HepG2 (cell line): ENCODE data around the gene METTL26. TPM values are rescaled to one million over a fixed set of nuclear protein-coding genes. Genes with fewer than 3 reads are reported as not detected.

Experiments
- ELF1 ChIP-seq: sonication (generic); formaldehyde crosslinking; IDR thresholded peaks from 2 replicates; pipeline ENCODE4 v1.4.0; 2020; ENCODE audit warnings: missing genetic modification reagents
- KAT2B ChIP-seq: fragments of 150-350 bp; IDR thresholded peaks from 2 replicates; pipeline ENCODE4 v1.6.1; 2014; ENCODE audit warnings: low read depth, low read length, borderline replicate concordance
- NFKBIZ ChIP-seq: IDR thresholded peaks from 2 replicates; pipeline ENCODE4 v1.6.1; 2018; ENCODE audit warnings: missing genetic modification reagents, missing compliant biosample characterization
- PRDM4 ChIP-seq: sonication (generic); formaldehyde crosslinking; IDR thresholded peaks from 2 replicates; pipeline ENCODE4 v1.9.0; 2021; ENCODE audit warnings: missing genetic modification reagents, borderline replicate concordance
- SP5 ChIP-seq: IDR thresholded peaks from 2 replicates; pipeline ENCODE4 v1.6.1; 2016; ENCODE audit warnings: low read depth, borderline replicate concordance
- U2AF1 ChIP-seq: fragments of 200-400 bp; formaldehyde crosslinking; optimal IDR thresholded peaks from 2 replicates; pipeline ENCODE3; 2017; ENCODE audit warnings: mild to moderate bottlenecking, low read depth, low read length
- U2AF2 ChIP-seq: fragments of 200-400 bp; formaldehyde crosslinking; IDR thresholded peaks from 2 replicates; pipeline ENCODE4 v1.6.1; 2017; ENCODE audit warnings: low read depth, mild to moderate bottlenecking, low read length
- XBP1 ChIP-seq: sonication (generic); formaldehyde crosslinking; IDR thresholded peaks from 2 replicates; pipeline ENCODE4 v1.5.0; 2020; ENCODE audit warnings: missing genetic modification reagents
- ZNF101 ChIP-seq: sonication (generic); formaldehyde crosslinking; IDR thresholded peaks from 2 replicates; pipeline ENCODE4 v1.4.0; 2020; ENCODE audit warnings: mild to moderate bottlenecking, low read depth, missing genetic modification reagents, borderline replicate concordance
- ZNF331 ChIP-seq: sonication (generic); formaldehyde crosslinking; IDR thresholded peaks from 2 replicates; pipeline ENCODE4 v1.4.0; 2020; ENCODE audit warnings: missing genetic modification reagents
- ZNF672 ChIP-seq: sonication (generic); formaldehyde crosslinking; IDR thresholded peaks from 2 replicates; pipeline ENCODE4 v1.8.1; 2022; ENCODE audit warnings: missing genetic modification reagents
- ZNF709 ChIP-seq: sonication (generic); formaldehyde crosslinking; IDR thresholded peaks from 2 replicates; pipeline ENCODE4 v1.5.0; 2020; ENCODE audit warnings: mild to moderate bottlenecking, missing genetic modification reagents
- polyA plus RNA-seq, 8 experiments: library from polyadenylated mRNA; depleted of rRNA in 3 of 8; stranded (reverse) in 7 of 8; unstranded in 1 of 8; fragments of >200 nt; fragmentation: Illumina TruSeq in 4 of 8; extraction: Trizol in 4 of 8; gene quantifications; 2 replicates each; pipeline versions ENCODE4 v1.2.1 to v1.2.3, GENCODE V29; 2011 to 2016; ENCODE audit warnings: low read depth in 4 of 8, missing spikeins in 1 of 8, mixed read lengths in 1 of 8; ENCODE audit not compliant: insufficient read depth in 1 of 8
- total RNA-seq, 5 experiments: library from RNA; depleted of rRNA; stranded (reverse); fragments of >200 nt; fragmentation: Illumina TruSeq; extraction: Trizol; gene quantifications; 2 replicates each; pipeline ENCODE4 v1.2.3, GENCODE V29; 2016; ENCODE audit warnings: low read depth in 1 of 5
- TF ChIP-seq, protein P1 (sequence below): sonication (generic); formaldehyde crosslinking; conservative IDR thresholded peaks from 2 replicates; pipeline ENCODE4 v1.4.0; 2020; ENCODE audit warnings: missing genetic modification reagents
- TF ChIP-seq, protein P2 (sequence below): sonication (generic); formaldehyde crosslinking; IDR thresholded peaks from 2 replicates; pipeline ENCODE4 v1.4.0; 2020; ENCODE audit warnings: mild to moderate bottlenecking, missing genetic modification reagents

Gene METTL26
- total and polyA plus RNA-seq, 2 of the 13 experiments (the other 11 are each of a cell fraction or from before 2014, with no cell fraction given), result 65.5 to 70.1 TPM

DNA sequence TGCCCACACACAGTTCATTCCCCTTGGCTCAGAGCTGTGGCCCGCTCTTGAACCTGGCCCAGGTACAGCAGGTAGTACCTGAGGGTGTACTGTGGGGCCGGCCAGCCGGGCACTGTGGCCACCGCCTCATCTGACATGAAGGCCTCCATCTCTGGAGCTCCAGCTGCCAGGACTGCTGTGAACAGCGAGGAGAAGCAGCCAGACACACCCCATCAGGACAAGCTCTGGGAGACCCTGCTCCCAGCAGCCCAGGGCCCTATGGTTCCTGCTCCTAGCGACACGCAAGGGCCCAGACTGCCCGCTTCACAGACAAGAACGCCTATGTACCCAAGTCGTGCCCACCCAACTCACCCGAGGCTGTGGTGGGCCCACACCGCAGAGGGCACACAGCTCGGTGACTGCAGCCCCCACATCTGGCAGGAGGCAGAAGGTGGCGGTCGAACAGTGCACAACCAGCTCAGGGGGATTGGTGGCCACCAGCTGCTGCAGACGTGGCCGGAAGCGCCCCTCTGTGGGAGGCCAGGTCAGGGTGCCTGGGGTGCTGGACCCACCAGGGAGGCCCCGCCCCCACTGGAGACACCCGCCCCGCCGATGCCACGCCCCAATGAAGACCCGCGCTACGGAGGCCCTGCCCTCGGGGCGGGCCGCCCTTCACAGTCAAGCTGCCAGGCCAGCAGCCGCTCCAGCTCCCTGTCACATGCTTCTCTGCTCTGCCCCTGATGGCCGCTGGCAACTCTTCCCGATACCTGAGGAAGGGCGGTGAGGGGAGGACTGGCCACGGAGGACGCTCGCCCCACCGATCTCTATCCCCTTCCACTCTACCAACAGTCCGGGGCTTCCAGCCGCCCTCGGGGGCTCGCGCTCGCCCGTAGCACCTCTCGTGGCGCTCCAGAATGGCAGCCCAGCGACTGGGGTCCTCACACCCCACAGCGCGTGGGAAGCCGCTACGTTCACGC lies 43.0 kb upstream of the METTL26 start (continued):
- TF ChIP-seq, protein P1, sequence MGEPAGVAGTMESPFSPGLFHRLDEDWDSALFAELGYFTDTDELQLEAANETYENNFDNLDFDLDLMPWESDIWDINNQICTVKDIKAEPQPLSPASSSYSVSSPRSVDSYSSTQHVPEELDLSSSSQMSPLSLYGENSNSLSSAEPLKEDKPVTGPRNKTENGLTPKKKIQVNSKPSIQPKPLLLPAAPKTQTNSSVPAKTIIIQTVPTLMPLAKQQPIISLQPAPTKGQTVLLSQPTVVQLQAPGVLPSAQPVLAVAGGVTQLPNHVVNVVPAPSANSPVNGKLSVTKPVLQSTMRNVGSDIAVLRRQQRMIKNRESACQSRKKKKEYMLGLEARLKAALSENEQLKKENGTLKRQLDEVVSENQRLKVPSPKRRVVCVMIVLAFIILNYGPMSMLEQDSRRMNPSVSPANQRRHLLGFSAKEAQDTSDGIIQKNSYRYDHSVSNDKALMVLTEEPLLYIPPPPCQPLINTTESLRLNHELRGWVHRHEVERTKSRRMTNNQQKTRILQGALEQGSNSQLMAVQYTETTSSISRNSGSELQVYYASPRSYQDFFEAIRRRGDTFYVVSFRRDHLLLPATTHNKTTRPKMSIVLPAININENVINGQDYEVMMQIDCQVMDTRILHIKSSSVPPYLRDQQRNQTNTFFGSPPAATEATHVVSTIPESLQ, result no peak
- TF ChIP-seq ZNF672 (no peak), XBP1 (CRISPR knock-in tag) (no peak), KAT2B (no peak), U2AF2 (no peak), SP5 (CRISPR knock-in tag) (peak; percentile 52; the same call in 1 of the 2 replicates), U2AF1 (no peak), PRDM4 (CRISPR knock-in tag) (no peak), NFKBIZ (CRISPR knock-in tag) (no peak), ELF1 (CRISPR knock-in tag) (0 out of 2 replicates have a peak, but pooled peaks have one; percentile 27), ZNF709 (CRISPR knock-in tag) (no peak), ZNF101 (CRISPR knock-in tag) (no peak), ZNF331 (CRISPR knock-in tag) (0 out of 2 replicates have a peak, but pooled peaks have one; percentile 37)
- TF ChIP-seq, protein P2, sequence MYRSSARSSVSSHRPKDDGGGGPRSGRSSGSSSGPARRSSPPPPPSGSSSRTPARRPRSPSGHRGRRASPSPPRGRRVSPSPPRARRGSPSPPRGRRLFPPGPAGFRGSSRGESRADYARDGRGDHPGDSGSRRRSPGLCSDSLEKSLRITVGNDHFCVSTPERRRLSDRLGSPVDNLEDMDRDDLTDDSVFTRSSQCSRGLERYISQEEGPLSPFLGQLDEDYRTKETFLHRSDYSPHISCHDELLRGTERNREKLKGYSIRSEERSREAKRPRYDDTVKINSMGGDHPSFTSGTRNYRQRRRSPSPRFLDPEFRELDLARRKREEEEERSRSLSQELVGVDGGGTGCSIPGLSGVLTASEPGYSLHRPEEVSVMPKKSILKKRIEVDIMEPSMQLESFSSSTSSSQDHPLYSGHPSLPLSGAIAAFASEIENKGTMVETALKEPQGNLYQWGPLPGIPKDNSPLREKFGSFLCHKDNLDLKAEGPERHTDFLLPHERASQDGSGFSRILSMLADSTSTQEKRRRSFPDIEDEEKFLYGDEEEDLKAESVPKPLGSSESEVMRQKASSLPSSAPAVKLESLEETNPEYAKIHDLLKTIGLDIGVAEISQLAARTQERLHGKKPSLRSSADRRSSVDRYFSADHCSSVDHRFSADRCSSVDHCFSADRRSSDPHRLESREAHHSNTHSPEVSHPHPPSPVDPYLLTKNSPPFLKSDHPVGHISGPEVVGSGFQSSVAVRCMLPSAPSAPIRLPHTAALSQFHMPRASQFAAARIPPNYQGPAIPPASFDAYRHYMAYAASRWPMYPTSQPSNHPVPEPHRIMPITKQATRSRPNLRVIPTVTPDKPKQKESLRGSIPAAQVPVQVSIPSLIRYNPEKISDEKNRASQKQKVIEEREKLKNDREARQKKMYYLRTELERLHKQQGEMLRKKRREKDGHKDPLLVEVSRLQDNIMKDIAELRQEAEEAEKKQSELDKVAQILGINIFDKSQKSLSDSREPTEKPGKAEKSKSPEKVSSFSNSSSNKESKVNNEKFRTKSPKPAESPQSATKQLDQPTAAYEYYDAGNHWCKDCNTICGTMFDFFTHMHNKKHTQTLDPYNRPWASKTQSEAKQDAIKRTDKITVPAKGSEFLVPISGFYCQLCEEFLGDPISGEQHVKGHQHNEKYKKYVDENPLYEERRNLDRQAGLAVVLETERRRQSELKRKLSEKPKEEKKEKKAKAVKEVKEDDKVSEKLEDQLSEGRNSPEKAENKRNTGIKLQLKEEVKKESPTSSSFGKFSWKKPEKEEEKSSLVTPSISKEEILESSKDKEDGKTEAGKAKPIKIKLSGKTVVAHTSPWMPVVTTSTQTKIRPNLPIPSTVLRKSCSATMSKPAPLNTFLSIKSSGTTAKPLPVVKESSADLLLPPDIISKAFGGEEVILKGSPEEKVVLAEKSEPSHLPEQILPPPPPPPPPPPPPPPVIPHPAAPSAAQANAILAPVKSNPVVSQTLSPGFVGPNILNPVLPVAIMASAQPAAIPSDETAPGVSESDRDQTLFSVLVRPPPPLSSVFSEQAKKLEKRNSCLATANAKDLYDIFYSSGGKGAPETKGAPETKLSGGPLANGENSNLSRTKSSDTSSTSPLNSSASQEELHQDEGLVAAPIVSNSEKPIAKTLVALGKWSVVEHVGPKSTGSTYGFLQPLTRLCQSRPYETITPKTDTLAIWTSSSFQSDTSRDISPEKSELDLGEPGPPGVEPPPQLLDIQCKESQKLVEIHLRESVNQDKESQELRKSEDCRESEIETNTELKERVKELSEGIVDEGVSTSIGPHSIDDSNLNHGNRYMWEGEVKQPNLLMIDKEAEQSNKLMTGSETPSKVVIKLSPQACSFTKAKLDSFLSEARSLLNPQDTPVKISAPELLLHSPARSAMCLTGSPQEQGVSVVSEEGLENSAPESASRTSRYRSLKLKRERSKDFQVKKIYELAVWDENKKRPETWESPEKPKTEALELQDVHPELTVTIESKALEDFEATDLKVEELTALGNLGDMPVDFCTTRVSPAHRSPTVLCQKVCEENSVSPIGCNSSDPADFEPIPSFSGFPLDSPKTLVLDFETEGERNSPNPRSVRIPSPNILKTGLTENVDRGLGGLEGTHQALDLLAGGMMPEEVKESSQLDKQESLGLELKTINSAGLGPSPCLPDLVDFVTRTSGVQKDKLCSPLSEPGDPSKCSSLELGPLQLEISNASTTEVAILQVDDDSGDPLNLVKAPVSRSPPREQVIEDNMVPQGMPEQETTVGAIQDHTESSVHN (CRISPR knock-in tag), result no peak
